ENCODE measurements around the gene LY6G5C.

GRCh38 chr6:31691564-31692108 lies 10.8 kb upstream of the LY6G5C start:
- no peak for TF ChIP-seq POLR2A (IDR thresholded peaks at IDR 0.05)
- TF ChIP-seq CTCF (IDR thresholded peaks at IDR 0.05): no peak

Measured in sigmoid colon (tissue), 3 donors.